Body of pancreas (tissue), 4 donors: ENCODE data around the gene JPH2.

Source experiments
- POLR2A ChIP-seq, 3 donors: fragments of 450-650 bp; IDR thresholded peaks; one replicate each; pipeline ENCODE4 v1.6.1; 2016; ENCODE audit warnings: antibody characterized with exemption in 3 of 3, mild to moderate bottlenecking in 2 of 3
- TF ChIP-seq, protein P1 (sequence below), 7 experiments: fragments of 450-650 bp in 4 of 7; fragments of 200-600 bp in 3 of 7; sonication (generic) in 3 of 7; IDR thresholded peaks; one replicate each; pipeline ENCODE4 v1.5.1; 2016 to 2019; ENCODE audit warnings: antibody characterized with exemption in 7 of 7

DNA sequence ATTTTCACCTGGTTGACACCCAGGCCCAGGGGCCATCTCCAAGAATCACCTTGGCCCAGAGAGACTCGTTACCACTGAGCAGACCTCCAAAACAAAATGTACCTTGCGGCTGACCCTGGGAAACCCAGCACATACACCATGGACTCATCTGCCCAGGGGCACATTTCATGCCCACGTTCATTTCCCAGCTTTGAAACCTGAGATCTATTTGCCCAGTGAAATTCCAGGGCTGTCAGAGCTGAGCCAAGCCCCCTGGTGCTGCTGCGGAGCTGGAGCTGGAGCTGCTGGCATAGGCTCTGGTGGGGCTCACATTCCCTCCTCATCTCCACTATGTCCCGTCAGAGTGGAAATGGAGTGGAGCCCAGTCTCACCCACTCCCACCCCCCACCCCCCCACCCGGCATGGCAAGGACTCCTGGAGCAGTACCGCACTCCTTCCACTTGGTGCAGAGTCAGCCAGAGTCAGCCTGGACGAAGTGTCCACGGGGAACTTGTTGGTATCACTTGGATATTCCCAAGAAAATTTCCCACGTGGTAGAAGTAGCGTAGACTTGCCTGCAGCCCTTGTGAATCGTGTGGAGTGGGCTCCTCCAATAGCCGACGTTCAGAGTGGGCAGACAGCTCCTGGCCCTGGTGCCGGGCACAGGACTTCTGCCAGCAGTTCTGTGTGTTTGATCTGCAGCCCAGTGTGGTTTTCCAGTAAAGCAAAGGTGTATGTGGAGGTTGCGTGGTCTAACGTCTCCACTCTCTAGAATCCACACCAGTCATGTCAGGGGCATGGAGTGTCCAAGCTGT, 41.7 kb upstream of the JPH2 start:
- TF ChIP-seq POLR2A (IDR thresholded peaks at IDR 0.05) = no peak
- TF ChIP-seq, protein P1, sequence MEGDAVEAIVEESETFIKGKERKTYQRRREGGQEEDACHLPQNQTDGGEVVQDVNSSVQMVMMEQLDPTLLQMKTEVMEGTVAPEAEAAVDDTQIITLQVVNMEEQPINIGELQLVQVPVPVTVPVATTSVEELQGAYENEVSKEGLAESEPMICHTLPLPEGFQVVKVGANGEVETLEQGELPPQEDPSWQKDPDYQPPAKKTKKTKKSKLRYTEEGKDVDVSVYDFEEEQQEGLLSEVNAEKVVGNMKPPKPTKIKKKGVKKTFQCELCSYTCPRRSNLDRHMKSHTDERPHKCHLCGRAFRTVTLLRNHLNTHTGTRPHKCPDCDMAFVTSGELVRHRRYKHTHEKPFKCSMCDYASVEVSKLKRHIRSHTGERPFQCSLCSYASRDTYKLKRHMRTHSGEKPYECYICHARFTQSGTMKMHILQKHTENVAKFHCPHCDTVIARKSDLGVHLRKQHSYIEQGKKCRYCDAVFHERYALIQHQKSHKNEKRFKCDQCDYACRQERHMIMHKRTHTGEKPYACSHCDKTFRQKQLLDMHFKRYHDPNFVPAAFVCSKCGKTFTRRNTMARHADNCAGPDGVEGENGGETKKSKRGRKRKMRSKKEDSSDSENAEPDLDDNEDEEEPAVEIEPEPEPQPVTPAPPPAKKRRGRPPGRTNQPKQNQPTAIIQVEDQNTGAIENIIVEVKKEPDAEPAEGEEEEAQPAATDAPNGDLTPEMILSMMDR (IDR thresholded peaks at IDR 0.05) = no peak
